ENCODE data around the gene HS3ST2. TPM values are rescaled to one million over a fixed set of nuclear protein-coding genes. Genes with fewer than 3 reads are reported as not detected.

Gene HS3ST2
- total RNA-seq, 1 experiment from 2014 or later: 0.24 TPM

DNA sequence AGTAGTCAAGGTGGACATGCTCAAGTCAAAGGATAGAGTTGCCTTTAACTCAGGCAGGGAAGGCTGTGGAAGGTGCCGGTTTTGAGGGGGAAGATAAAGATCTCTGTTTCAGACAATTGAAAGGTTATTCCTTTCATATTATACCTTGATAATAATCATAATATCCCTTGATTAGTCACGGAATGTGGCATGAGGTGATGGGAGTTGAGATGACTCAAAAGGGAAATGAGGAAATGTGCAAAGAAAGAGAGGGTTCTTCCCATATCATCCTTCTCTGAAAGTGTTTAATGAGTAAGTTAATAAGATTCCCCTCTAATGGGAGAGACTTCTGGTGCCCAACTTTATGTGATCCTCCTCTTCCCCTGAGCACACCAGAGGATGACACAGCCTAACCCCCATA lies 43.1 kb upstream of the HS3ST2 start:
- ChIA-PET CTCF (no interaction called here), POLR2A (ENCODE audit: low non-redundant PET) (no interaction called here)
- Histone ChIP-seq H3K27ac (ENCODE audit: low read depth, low read length, poor library complexity, severe bottlenecking) (no peak overlapping the region), H3K4me1 (ENCODE audit: insufficient read depth, low read length, poor library complexity, severe bottlenecking) (no peaks in the 10 kb centered on the region), H3K9me3 (ENCODE audit: low read depth, low read length, poor library complexity, severe bottlenecking) (no peaks in the 10 kb centered on the region), H3K27me3 (replicated peaks; ENCODE audit: insufficient read depth, low read depth, low read length, poor library complexity) (peaks cover under 1% of the 10 kb centered on the region), H3K36me3 (ENCODE audit: insufficient read depth, low read length, poor library complexity, severe bottlenecking) (no peaks in the 10 kb centered on the region), H3K4me3 (ENCODE audit: low read depth, low read length, poor library complexity, severe bottlenecking) (no peak overlapping the region)
- no TSS peak for BruUV-seq (replicated peaks)
- no peak for TF ChIP-seq EZH2 (IDR thresholded peaks at IDR 0.05; ENCODE audit: borderline replicate concordance, low read depth, low read length, poor library complexity, severe bottlenecking)
- TF ChIP-seq, protein P1, sequence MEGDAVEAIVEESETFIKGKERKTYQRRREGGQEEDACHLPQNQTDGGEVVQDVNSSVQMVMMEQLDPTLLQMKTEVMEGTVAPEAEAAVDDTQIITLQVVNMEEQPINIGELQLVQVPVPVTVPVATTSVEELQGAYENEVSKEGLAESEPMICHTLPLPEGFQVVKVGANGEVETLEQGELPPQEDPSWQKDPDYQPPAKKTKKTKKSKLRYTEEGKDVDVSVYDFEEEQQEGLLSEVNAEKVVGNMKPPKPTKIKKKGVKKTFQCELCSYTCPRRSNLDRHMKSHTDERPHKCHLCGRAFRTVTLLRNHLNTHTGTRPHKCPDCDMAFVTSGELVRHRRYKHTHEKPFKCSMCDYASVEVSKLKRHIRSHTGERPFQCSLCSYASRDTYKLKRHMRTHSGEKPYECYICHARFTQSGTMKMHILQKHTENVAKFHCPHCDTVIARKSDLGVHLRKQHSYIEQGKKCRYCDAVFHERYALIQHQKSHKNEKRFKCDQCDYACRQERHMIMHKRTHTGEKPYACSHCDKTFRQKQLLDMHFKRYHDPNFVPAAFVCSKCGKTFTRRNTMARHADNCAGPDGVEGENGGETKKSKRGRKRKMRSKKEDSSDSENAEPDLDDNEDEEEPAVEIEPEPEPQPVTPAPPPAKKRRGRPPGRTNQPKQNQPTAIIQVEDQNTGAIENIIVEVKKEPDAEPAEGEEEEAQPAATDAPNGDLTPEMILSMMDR (conservative IDR thresholded peaks at IDR 0.05; ENCODE audit: low read depth, low read length): no peak
- intact Hi-C loops (cut with micrococcal nuclease; ENCODE audit: unreplicated experiment): no loop called here
- no peak for DNase-seq (ENCODE audit: low spot score)

DNA sequence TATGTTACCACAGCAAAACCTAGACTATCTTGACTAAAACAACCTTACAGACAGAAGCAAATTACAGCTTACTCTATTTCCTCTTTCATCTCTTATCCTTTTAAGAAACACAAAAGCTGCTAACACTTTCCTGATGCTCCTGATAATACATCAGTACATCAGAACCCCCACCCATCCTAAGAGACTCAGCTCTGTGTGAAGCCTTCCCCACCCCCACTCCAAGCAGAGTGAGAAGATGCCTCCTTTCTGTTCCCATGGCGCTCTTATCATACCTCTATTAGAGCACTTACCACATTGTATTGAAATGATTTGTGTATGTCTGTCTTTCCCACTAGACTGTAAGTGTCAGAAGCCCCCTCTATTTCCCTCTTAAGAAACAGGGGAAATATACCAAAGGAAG lies 42.4 kb upstream of the HS3ST2 start:
- Histone ChIP-seq H3K9me3 (ENCODE audit: low read depth, low read length, poor library complexity, severe bottlenecking) (no peaks in the 10 kb centered on the region), H3K4me3 (ENCODE audit: low read depth, low read length, poor library complexity, severe bottlenecking) (no peak overlapping the region), H3K27ac (ENCODE audit: low read depth, low read length, poor library complexity, severe bottlenecking) (no peak overlapping the region), H3K27me3 (replicated peaks; ENCODE audit: insufficient read depth, low read depth, low read length, poor library complexity) (peaks cover 8% of the 10 kb centered on the region), H3K36me3 (ENCODE audit: insufficient read depth, low read length, poor library complexity, severe bottlenecking) (no peaks in the 10 kb centered on the region), H3K4me1 (ENCODE audit: insufficient read depth, low read length, poor library complexity, severe bottlenecking) (no peaks in the 10 kb centered on the region)
- ChIA-PET POLR2A (ENCODE audit: low non-redundant PET) (no interaction called here), CTCF (no interaction called here)
- BruUV-seq (replicated peaks): no TSS peak
- intact Hi-C loops (cut with micrococcal nuclease; ENCODE audit: unreplicated experiment): no loop called here
- TF ChIP-seq EZH2 (IDR thresholded peaks at IDR 0.05; ENCODE audit: borderline replicate concordance, low read depth, low read length, poor library complexity, severe bottlenecking): no peak
- TF ChIP-seq, protein P1 (conservative IDR thresholded peaks at IDR 0.05; ENCODE audit: low read depth, low read length): no peak
- no peak for DNase-seq (ENCODE audit: low spot score)

DNA sequence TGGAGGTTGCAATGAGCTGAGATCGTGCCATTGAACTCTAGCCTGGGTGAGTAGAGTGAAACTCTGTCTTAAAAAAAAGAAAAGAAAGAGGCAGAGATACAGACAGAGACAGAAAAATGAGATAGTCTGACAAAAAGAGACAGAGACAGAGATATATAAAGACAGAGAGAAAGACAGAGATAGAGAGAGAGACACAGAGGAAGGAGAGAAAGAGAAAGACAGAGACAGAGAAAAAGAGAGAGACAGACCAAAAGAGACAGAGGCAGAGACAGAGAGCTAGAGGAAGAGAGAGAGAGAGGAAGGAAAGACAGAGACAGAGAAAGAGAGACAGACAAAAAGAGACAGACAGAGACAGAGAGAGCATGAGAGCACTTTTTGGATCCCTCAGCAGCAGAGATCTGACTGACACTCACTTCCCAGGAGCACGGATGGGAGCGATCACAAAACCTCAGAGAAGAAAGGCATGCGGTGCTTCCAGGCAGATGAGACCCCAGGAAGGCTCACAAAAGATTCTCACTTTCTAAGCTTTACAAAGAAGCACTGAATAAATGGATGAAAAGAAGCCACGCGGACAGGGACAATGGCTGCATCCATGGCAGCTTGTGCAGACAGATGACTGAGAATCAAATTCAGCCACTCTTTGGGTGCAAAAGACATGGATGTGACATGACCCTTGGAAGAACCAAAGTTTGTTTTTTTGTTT lies 38.6 kb upstream of the HS3ST2 start:
- no peaks in the 10 kb centered on the region for H3K9me3 ChIP-seq (ENCODE audit: low read depth, low read length, poor library complexity, severe bottlenecking)
- peaks cover 13% of the 10 kb centered on the region for H3K27me3 ChIP-seq (replicated peaks; ENCODE audit: insufficient read depth, low read depth, low read length, poor library complexity)
- no peaks in the 10 kb centered on the region for H3K4me1 ChIP-seq (ENCODE audit: insufficient read depth, low read length, poor library complexity, severe bottlenecking)
- DNase-seq (ENCODE audit: low spot score): no peak
- POLR2A ChIA-PET (ENCODE audit: low non-redundant PET): no interaction called here
- H3K4me3 ChIP-seq (ENCODE audit: low read depth, low read length, poor library complexity, severe bottlenecking): no peak overlapping the region
- no peaks in the 10 kb centered on the region for H3K36me3 ChIP-seq (ENCODE audit: insufficient read depth, low read length, poor library complexity, severe bottlenecking)
- no peak for TF ChIP-seq EZH2 (IDR thresholded peaks at IDR 0.05; ENCODE audit: borderline replicate concordance, low read depth, low read length, poor library complexity, severe bottlenecking)
- TF ChIP-seq, protein P1 (conservative IDR thresholded peaks at IDR 0.05; ENCODE audit: low read depth, low read length): no peak
- H3K27ac ChIP-seq (ENCODE audit: low read depth, low read length, poor library complexity, severe bottlenecking): no peak overlapping the region
- CTCF ChIA-PET: no interaction called here
- BruUV-seq (replicated peaks): no TSS peak
- intact Hi-C loops (cut with micrococcal nuclease; ENCODE audit: unreplicated experiment): no loop called here
